SK-N-MC (cell line): ENCODE measurements around the gene DLGAP3.

Experiments
- EZH2 ChIP-seq: fragments of 200-600 bp; sonication (generic); IDR thresholded peaks from one replicate; pipeline ENCODE4 v1.6.1; 2017; ENCODE audit warnings: antibody characterized with exemption
- POLR2AphosphoS5 ChIP-seq: IDR thresholded peaks from 2 replicates; pipeline ENCODE4 v1.6.1; 2012; ENCODE audit warnings: mild to moderate bottlenecking, low read depth, low read length, borderline replicate concordance

GRCh38 chr1:34863501-34863900 is 65.9 kb downstream of the DLGAP3 start:
- no peak for TF ChIP-seq EZH2
- no peak for TF ChIP-seq POLR2AphosphoS5
